Central memory CD4-positive, alpha-beta T cell (primary cell): ENCODE results near the gene PTGR3.
"Not testable (repeated sequence)": the region's sequence is repeated elsewhere in the genome, so short reads cannot be mapped to it uniquely, and the experiment has no call there.

Source experiments
- DNase-seq: peaks from one replicate; pipeline ENCODE4 v3.0.0; 2022

PTGR3 gene

DNA sequence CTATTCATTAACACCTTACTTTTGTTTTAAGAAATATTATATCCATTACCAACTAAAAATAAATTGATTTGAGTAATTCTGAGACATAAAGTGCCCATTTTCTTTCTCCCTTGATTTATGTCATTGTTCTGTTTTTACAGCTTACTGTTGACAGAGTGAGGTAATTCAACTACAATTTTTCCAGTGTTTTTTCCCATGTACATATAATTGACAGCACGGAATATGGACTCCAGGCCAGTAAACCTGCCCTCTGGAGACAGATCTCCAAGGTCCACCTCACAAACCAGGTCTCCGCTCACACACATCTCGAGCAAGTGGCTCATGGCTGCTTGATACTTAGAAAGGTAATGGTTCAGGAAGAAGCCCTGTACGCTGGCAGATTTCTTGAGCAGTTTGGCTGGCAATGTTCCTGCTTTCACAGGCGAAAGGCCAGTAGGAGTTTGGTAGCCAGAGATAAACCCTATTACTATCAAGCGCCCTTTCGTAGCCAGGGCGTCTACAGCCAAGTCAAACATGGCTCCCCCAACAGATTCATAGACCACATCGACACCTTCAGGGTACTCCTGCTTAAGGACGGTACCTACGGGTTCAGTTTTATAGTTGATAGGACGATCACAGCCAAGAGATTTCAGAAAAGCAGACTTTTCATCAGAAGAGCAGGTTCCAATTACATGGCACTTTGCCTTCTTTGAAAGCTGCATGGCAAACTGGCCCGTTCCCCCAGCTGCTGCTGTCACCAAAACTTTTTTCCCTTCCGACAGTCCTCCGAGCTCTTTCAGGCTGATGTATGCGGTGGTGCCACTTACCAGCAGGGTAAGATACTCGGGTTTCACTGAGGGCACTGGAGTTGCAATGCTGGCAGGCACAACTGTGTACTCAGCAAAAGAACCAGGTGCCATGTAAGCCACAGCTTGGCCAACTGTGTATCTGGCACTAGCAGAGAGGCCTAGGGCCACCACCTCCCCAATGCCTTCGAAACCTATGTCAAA is 7.4 kb downstream of the PTGR3 start:
- DNase-seq, result no peak

DNA sequence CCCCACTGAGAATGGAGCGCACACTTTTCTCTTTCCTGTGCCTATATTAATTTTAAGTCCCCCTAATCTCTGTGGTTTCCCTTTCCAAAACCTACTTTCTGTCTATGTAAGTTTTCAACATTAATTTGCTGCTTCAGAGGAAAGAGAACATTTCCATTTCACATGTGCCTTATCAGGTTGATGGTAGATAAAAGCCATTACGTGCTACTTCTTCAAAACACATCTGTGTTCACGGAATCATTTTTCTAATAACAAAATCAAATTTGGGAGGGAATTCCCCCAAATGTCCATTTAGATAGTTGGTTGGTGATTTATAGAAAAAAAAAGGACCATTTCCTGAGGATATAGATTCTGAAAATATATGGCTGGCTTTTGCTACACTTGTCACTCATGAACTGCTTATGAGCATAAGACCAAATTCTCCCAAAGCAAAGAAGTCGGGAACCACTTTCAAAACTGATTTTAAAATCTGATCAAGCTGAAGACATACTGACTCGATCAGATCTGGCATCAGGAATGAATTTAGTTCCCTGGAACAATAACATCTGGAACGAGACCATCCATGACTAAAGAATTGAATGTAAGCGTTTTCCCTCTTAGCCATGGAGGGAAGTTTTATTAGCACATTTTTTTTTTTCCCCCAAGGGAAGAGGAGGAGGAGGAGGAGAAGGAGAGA is 8.2 kb downstream of the PTGR3 start:
- DNase-seq, result no peak

DNA sequence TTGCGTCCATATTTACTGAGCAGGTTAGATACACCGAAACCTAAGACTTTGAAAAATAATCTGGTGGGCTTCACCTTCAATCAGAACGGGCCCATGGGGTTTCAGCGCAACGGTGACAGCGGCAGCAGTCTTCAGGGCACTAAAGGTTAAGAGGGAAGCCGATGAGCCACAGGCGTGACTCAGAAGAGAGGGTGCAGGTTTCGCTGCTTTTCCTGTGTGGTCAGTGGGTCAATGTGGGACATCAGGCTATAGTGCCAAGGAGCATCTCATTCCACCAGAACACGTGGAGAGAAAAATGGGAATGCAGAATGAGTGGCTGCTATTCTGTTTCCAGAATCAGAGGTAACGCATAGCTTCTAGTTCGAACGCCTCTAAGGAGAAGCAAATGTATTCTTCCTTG is 8.9 kb downstream of the PTGR3 start:
- no peak for DNase-seq

DNA sequence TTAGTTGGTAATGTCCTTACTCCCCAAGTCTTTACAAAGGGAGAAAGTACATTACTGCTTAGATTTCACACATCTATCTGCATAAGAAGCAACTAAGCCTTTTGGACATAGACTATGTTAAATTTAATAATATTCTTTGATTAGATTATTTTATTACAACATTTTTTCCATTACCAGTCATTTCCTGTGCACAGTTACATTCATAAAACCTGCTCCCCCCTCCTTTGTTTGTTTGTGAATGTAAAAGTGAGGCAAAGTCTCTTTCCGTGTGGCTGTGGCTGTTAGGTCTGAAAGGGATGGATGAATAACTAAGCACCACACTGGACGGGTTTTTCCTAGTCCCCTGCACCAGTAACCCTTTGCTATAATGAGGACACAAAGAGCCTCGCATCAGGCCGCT is 9.6 kb downstream of the PTGR3 start:
- no peak for DNase-seq

DNA sequence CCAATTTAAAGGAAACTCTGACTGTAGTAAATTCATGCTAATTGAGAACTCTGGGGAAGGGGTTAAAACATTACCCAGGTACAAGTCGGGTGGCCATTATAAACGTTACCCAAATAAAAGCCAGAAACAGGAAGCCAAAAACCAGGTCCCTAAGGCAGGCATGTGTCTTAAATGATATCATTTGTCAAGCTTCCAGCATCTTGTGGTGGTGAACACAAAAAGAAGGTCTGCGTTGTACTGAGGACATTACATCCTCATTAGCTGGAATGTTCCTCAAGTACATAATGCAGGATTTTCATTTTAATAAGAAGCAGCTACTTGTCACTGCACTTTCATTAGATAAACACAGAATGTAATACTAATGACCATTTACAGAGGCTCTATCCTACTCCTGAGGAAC is 10.9 kb downstream of the PTGR3 start:
- no peak for DNase-seq

DNA sequence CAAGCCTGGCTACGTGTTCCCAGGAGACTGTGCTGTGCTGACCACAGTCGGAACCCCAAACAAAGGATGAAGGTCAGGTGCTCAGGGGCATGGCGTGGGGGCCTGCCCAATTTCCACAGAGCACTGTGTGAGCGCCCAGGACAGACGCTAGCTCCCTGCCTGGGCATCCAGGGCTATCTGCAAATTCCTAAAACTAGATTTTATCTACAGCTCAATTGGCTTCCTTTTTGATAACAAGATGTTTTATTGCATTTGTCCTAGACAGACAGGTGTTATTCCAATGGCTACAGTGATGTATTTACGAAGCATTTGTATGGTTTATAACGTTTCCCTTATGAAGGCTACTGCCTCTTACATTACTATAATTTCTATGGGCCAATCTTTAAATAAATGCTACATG is 16.0 kb downstream of the PTGR3 start:
- no peak for DNase-seq

DNA sequence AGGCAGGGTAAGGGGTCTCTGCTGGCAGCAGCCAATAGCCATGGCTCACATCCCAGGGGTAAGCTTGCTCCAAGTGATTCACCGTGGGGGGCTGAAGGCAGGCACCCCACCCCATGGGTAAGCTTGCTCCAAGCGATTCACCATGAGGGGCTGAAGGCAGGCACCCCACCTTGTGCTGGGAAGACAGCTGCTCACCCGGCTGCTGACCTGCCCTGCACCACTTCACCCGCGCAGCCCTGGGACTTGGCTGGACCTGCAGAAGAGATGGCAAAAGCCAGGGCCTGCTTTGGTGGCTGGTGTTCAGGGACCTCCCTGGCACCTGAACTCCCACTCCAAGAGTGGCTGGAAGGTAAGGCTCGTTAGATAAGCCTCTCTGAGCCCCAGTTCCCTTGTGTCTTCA is 19.2 kb downstream of the PTGR3 start:
- no peak for DNase-seq

DNA sequence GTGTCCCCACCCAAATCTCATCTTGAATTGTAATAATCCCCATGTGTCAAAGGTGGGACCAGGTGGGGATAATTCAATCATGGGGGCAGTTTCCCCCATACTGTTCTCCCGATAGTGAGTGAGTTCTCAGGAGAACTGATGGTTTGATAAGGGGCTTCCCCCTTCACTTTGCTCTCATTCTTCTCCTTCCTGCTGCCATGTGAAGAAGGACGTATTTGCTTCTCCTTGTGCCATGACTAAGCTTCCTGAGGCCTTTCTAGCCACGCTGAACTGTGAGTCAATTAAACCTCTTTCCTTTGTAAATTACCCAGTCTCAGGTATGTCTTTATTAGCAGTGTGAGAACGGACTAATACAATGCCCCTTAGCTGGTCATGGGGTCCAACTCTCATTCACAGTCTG is 21.2 kb downstream of the PTGR3 start:
- DNase-seq, result not testable (repeated sequence)

DNA sequence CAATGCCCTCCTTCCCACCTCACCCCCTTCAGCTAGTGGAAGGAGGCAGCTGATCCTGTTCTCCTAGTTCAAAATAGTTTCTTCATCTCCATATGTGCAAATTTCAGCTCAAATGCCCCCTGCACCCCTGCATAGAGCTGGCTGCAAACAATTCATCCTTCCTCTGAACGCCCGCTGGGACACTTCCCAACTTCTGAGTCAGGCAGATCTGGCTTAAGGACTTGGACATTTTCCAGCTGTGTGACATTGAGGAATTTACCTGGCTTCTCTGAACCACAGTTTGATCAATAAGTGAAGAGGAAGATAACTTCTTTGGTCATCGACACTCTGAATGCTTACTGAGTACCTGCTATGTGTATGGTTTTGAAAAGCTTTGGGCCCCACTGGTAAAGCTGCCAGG is 23.5 kb downstream of the PTGR3 start:
- DNase-seq, result no peak

DNA sequence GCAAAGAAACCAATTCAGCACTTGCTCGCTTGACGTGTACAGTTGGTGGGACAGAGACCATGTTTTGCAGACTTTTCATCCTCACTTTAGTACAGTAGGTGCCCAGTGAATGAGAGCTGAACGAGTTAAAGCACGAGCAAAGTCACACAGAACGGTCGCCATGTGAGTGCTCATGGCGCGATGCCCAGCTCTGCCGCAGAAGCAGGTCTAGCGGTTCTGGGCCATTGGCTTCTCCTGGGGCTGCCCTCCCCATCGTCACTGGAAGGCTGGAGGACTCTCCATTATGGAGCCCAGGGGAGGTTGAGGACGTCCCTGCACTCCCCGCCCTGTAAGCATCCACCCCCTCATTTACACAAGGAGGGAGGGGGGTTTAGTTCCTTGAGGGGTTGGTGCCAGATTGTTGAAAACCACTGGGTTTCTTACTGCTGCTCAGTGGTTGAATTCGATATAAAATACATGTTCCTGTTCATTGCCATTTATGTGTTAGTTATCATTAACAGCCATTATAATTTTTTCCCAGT is 24.9 kb downstream of the PTGR3 start:
- DNase-seq, result no peak

DNA sequence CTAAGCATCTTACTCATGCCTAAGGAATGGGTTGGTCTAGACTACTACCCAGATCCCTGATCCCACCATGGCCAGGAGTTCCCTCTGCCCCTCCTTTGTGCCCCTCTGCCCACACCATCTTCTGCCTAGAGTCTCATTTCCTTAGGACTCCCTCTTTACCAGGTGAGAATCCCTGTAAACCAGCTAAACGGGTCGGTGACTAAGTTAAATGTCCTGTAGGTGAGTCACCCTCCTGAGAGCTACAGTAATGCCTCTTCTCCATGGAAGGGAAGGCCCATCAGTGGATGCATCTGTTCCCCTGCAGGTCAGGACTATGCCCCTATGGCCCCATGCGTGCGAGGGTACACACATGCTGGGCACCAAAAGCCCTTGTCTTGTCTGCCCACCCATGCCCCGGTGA is 25.4 kb downstream of the PTGR3 start:
- no peak for DNase-seq

DNA sequence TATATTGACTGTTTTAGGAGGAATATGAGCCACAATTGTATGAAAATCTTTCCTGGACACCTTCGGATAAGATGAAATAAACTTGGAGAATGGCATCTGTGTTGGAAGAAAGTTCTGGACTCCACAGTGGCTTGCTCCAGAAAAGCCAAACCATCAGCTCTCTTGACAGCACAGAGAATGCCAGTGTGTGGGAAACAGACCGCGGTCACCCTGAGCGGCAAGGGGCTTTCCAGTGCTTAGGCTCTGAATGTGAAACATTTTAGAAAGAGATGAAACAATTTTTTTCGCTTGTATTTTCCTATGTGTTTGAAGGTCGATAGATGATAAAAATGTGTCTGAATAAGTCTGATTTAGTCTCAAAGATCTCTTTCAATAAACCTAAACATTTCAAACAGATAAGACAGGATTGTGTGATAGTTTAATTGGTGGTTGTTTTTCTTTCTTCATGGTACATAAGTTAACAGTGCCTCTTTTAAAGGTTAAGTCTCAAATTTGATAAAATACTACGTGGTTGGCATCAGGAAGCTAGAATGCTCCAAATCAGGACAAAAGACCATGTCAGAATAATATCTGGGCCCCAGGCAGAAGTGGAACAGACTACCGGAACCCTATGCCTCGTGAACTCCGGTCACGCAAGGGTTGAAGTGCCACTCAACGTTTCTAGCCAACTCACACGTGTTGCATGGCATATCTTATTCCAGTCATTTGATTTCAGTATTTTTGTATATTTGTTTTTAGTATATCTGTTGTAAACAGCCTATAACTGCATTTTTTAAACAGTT is 28.9 kb downstream of the PTGR3 start:
- DNase-seq, result no peak

DNA sequence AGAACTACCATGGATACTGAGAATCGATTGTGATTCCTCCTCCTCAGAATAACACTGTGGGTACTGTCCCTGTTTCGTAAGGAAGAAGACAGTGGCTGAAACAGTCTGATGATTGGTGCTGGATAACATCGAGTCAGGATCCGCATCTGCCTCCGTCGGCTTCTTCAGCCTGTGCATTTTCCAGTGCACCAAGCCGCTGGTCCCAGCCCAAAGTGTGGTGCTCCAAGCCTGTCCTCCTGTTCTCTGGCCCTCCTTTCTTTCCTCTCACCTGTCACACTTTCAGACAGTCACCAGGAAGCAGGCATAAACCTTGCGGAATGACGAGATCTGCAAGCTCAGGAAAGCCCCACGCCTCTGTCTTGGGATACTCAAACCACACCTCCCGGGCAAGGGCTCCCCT is 30.6 kb downstream of the PTGR3 start:
- no peak for DNase-seq

DNA sequence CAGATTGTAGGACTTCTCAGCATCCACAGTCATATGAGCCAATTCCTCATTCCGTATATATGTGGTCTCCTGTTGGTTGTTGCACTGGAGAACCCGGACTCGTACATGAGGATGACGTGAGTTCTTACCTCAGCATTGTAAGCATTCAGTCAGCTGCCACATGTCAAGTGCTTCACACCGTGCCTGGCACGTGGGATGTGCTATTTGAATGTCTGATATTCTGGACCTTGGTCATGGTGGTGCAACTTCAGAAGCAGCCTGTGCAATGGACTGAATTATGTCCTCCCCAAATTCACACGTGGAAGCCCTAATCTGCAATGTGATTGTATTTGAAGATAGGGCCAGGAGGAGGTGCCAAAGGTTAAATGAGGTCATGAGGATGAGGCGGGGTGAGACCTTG is 32.1 kb downstream of the PTGR3 start:
- no peak for DNase-seq

DNA sequence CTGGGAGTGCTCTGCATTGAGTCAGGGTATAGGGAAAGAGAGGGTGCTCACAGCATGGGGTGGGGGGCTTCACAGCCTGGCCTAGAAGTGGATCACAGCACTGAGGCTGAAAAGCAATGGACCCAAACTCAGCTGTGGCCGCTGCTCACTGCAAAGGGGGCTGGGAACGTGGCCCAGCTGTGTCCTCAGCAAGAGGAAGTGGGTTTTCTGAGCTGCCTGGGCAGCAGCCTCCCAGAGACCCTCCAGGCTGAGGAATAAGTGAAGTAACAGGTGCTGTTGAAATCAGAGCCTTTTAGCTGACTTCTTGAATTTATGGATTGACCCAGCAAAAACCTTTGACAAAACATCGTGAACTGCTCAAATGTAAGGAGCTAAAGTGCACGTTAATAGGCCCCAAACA is 35.2 kb downstream of the PTGR3 start:
- no peak for DNase-seq

DNA sequence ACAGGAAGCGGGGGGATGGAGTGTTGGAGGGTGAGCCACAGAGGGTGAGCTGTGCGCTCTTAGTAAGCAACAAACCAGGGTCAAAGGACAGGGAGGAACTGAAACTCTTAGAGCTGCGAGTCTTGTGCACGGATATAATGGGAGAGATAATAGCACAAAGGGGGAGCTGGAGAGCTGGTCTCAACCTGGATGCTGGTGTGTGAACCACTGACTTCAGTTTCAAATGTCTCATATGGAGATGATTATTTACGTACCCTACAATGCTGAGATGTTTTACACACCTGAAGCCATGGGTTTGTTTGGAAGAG is 35.9 kb downstream of the PTGR3 start:
- no peak for DNase-seq

DNA sequence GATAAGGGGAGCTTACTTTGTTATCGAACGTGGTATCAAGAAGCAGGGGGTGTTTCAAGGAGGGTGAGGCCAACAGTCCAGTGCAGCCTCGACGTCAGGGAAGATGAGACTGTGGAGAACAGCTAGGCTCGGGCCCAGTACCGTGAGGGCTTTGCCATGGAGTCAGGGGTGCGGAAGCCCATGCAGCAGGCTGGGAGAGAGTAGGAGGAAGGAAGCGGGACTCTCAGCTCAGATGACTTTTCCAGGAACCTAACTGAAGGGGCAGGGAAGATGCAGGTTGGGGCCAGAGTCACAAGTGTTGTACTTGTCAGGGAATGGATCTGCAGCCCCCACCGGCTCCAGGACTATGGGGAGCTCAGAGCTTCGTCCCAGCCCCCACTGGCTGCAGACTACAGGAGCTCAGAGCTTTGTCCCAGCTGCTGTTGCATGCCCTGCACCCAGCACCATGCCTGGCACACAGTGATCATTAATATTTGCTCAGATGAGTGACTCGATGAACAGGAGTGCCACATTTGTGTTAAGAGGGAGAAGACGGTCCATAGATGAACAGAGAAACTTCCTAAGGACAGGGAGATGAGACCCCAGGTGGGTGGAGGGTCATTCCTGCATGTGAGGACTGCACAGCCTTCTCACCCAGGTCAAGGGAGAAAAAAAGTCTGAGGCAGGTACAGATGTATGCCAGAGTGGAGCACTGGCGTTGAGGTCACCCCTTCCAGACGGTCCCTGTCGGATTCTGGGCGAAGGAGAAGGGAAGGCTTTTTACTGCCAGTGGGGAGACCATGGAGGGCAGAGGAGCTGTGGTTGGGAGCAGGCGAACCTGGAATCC is 36.4 kb downstream of the PTGR3 start:
- DNase-seq, result no peak

DNA sequence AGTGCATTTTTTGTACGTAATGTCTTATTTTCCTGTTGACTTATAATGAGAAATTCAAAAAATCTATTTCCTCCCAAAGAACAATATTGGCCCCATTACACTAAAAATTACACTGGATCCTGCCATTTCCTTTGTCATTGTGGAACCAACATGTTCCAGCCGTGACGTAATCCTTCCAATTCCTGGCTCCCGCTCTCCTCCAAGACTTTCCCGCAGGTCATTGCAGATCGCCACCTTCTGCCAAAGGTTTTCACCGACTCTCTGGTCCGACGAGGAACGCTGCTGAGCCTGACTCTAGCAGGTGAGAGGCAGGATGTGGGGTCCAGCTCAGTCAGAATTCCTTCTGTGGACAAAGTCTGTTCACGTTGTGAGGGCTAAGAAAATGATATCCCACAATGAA is 38.0 kb downstream of the PTGR3 start:
- no peak for DNase-seq

DNA sequence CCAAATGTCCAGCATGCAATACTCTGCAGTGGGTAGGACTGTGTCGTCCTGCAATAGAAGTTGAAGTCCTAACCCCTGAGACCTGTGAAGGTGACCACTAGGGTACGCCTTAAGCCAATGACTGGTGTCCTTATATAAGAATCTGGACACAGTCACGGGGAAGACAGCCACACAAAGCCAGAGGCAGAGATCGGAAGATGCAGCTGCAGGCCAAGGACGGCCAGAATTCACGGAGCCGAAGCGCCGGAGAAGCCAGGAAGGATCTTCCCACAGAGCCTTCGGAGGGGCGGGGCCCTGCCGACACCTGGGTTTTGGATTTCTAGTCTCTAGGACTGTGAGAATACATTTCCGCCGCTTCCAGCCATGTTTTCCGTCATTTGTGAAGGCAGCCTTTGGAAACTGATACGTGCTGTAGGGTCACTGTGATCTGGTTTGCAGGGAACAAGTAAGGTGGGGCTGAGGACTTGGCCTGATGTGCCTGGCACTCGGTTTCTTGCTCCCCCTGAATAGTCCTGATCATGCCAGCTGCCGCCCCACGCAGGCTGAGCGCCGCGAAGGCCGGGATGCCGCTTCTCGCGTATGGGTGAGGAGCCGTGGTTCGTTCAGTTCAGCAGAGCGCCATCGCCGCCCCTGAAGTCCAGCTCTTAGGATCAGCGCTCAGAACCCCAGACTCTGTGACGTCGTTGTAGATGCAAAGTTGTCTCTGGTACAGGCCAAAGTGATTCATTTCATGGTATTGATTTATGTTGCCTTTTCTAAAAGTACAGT is 38.7 kb downstream of the PTGR3 start:
- no peak for DNase-seq

DNA sequence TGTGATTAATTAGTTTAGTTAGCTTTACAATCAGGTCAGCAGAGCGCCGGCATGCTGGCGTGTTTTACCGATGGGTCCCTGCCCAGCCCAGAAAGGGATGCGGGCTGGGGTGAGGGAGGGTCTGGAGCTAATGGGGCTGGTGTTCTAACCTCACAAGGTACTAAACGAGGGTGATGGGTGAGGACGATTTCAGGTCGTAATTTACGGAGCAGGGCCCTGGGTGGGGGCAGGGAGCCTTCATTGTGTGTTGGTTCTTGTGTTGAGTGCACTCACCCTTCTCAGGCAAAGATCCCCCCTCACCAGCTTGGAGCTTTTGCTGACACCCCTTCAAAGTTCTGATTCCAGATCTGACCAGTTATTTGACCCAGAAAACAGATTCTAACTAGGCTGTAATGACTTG is 39.5 kb downstream of the PTGR3 start:
- no peak for DNase-seq

DNA sequence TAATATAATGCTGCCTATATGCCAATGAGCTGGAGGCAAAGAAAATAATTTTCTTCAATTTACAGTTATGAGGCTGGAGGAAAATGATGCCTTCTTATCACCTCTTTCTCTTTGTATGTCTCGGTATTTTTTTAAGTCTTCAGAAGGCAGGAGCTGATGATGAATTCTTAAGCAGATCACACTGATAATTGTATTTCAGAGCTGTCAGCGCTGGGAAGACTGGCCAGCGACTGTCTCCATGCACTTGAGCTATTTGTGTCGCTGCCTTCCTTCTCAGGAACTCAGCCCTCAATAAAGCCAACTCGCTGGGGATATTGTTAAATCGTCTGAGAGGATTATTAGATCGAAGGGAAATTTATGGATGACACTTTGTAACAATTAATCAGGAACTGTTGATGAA is 40.3 kb downstream of the PTGR3 start:
- DNase-seq, result no peak
